PC-9 (cell line): Measurements from ENCODE around the gene RAET1G. TPM values are rescaled to one million over a fixed set of nuclear protein-coding genes. Genes with fewer than 3 reads are reported as not detected.
"Not testable (repeated sequence)": the region's sequence is repeated elsewhere in the genome, so short reads cannot be mapped to it uniquely, and the experiment has no call there.

Experiments
- BruUV-seq: library from RNA; stranded (reverse); fragments of 400-500 nt; replicated peaks from 2 replicates; lab custom pipeline; 2021; lab: Mats Ljungman, UMichigan
- CTCF ChIA-PET: fragments of 300-600 bp; sonication (Branson Sonifier 250); formaldehyde crosslinking; loops from one replicate; lab custom pipeline; 2022; ENCODE audit warnings: antibody characterized with exemption; lab: Charles Lee
- POLR2A ChIA-PET: fragments of 300-600 bp; sonication (Branson Sonifier 250); formaldehyde crosslinking; loops from one replicate; lab custom pipeline; 2022; ENCODE audit warnings: antibody characterized with exemption; ENCODE audit not compliant: unreplicated experiment; lab: Charles Lee
- DNase-seq, 2 experiments: peaks; one replicate each; pipeline versions ENCODE4 v3.0.0 to v3.0.0-alpha.2; 2015 to 2022; ENCODE audit warnings: mixed read lengths in 1 of 2
- H2AFZ ChIP-seq: fragments of 200-600 bp; sonication (generic); 2 replicates; pipeline ENCODE4 v1.8.1; 2017; ENCODE audit warnings: antibody characterized with exemption
- H3F3A ChIP-seq: fragments of 200-600 bp; sonication (generic); 2 replicates; pipeline ENCODE4 v1.8.1; 2017; ENCODE audit warnings: antibody characterized with exemption, mild to moderate bottlenecking, low read depth; ENCODE audit not compliant: insufficient read depth
- H3K27ac ChIP-seq: fragments of 200-600 bp; sonication (generic); 2 replicates; pipeline ENCODE4 v1.6.1; 2016; ENCODE audit warnings: mixed run types
- H3K27me3 ChIP-seq: fragments of 200-600 bp; sonication (generic); 2 replicates; pipeline ENCODE4 v1.6.1; 2016; ENCODE audit warnings: low read depth, mixed run types; ENCODE audit not compliant: insufficient read depth
- H3K36me3 ChIP-seq: fragments of 200-600 bp; sonication (generic); 2 replicates; pipeline ENCODE4 v1.6.1; 2016; ENCODE audit warnings: low read depth, mixed run types
- H3K4me1 ChIP-seq: fragments of 200-600 bp; sonication (generic); replicated peaks from 2 replicates; pipeline ENCODE4 v1.6.1; 2016; ENCODE audit warnings: mixed run types; ENCODE audit not compliant: insufficient read depth
- H3K4me2 ChIP-seq: fragments of 200-600 bp; sonication (generic); 2 replicates; pipeline ENCODE4 v1.6.1; 2017; ENCODE audit warnings: mixed run types
- H3K4me3 ChIP-seq: fragments of 200-600 bp; sonication (generic); 2 replicates; pipeline ENCODE4 v1.6.1; 2016; ENCODE audit warnings: mixed run types
- H3K79me2 ChIP-seq: fragments of 200-600 bp; sonication (generic); 2 replicates; pipeline ENCODE4 v1.6.1; 2017; ENCODE audit warnings: low read depth, mixed run types
- H3K9me2 ChIP-seq: fragments of 200-600 bp; sonication (generic); 2 replicates; pipeline ENCODE4 v1.8.1; 2017; ENCODE audit warnings: mild to moderate bottlenecking; ENCODE audit not compliant: insufficient read depth
- H3K9me3 ChIP-seq: fragments of 200-600 bp; sonication (generic); 2 replicates; pipeline ENCODE4 v1.8.1; 2016; ENCODE audit warnings: low read depth; ENCODE audit not compliant: insufficient read depth
- H4K20me1 ChIP-seq: fragments of 200-600 bp; sonication (generic); 2 replicates; pipeline ENCODE4 v1.8.1; 2017; ENCODE audit not compliant: insufficient read depth
- EZH2 ChIP-seq: fragments of 200-600 bp; sonication (generic); IDR thresholded peaks from 2 replicates; pipeline ENCODE4 v1.8.0; 2017; ENCODE audit warnings: antibody characterized with exemption, low read depth
- intact Hi-C: fragments of 100-400 bp; cut with micrococcal nuclease; formaldehyde crosslinking; loops from one replicate; pipeline ENCODE4 v1.10.0; 2022; ENCODE audit not compliant: unreplicated experiment
- total RNA-seq: library from RNA; stranded (reverse); gene quantifications from 2 replicates; pipeline ENCODE4 v1.2.3, GENCODE V29; 2021
- TF ChIP-seq, protein P1 (sequence below): fragments of 200-600 bp; sonication (generic); conservative IDR thresholded peaks from 2 replicates; pipeline ENCODE4 v1.6.1; 2017; ENCODE audit warnings: mixed run types, antibody characterized with exemption, mild to moderate bottlenecking, moderate library complexity

RAET1G gene
- total RNA-seq, 1 experiment from 2014 or later, result not detected

DNA sequence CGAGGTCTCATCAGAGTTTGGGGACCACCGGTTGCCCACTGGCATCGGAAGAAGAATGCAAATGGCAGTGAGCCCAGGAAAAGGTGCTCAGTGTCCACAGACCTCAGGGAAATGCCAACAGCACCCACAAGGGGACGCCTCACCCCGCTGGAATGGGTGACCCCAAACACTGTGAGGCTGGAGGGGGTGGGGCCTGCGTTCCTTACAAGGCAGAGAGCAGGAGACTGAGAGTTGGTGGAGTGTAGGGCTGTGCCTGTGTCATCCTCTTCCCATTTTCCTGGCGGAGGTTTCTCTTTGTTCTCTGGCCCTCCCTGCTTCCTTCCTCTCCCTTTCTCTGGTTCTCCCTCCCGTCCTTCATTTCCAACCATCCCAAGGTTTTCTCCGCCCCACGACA, 31.0 kb upstream of the RAET1G start:
- POLR2A ChIA-PET, BruUV-seq, H3F3A ChIP-seq, CTCF ChIA-PET, intact Hi-C loops, DNase-seq, H3K9me2 ChIP-seq, H2AFZ ChIP-seq, H3K36me3 ChIP-seq, H4K20me1 ChIP-seq, H3K27ac ChIP-seq, H3K27me3 ChIP-seq, H3K4me3 ChIP-seq, H3K79me2 ChIP-seq, H3K9me3 ChIP-seq, H3K4me2 ChIP-seq, H3K4me1 ChIP-seq: not testable (repeated sequence)

DNA sequence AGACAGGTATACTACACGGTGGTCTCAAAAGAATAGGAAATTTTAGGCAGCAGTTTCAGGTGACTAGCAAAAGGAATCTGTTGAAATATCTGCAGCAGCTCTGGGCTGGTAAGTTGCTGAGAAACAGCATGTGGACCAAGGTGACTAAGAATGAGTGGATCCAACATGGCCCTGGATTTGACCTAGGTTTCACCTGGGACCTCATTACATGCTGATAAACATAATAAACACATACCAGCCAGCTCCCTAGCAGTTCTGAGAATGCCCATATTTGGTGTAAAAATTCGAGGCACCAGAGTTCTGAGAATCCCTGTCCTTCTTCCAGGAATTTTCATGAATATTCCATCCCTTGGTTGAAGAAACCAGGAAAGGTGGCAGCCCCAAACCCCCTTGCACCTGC, 30.5 kb upstream of the RAET1G start:
- H3K9me3 ChIP-seq, H3K4me2 ChIP-seq, H4K20me1 ChIP-seq, POLR2A ChIA-PET, BruUV-seq, DNase-seq, H3K4me1 ChIP-seq, H3K4me3 ChIP-seq, H3K27ac ChIP-seq, H3K36me3 ChIP-seq, H3K79me2 ChIP-seq, H2AFZ ChIP-seq, CTCF ChIA-PET, intact Hi-C loops, H3F3A ChIP-seq, H3K9me2 ChIP-seq, H3K27me3 ChIP-seq: not testable (repeated sequence)

DNA sequence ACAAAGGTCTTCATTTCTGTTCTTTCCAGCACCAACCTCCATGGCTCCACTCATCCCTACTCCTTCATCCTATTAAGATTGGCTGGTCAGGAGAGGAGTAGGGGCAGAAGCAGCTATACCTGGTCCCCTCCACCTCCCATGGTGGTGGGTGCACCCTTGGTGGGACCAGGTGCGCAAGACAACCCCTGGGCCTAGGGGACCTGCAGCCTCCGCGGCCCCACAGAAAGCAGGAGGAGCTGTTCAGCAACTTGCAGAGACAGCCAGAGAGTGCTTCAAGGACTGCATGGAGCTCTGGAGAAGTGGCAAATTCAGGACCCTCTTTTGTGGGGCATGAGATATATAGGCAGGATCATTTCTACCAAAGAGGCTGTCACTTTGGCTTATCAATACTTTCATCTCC, 28.7 kb upstream of the RAET1G start:
- Histone ChIP-seq H2AFZ (no peak overlapping the region), H3K27ac (no peak overlapping the region), H3K9me2 (no peaks in the 10 kb centered on the region), H3K36me3 (no peaks in the 10 kb centered on the region), H3K9me3 (no peaks in the 10 kb centered on the region), H3K27me3 (no peaks in the 10 kb centered on the region), H3K79me2 (no peaks in the 10 kb centered on the region), H3K4me2 (no peak overlapping the region), H4K20me1 (no peaks in the 10 kb centered on the region), H3K4me1 (no peaks in the 10 kb centered on the region), H3K4me3 (no peak overlapping the region), H3F3A (no peaks in the 10 kb centered on the region)
- no TSS peak for BruUV-seq
- no peak for DNase-seq
- TF ChIP-seq, protein P1, sequence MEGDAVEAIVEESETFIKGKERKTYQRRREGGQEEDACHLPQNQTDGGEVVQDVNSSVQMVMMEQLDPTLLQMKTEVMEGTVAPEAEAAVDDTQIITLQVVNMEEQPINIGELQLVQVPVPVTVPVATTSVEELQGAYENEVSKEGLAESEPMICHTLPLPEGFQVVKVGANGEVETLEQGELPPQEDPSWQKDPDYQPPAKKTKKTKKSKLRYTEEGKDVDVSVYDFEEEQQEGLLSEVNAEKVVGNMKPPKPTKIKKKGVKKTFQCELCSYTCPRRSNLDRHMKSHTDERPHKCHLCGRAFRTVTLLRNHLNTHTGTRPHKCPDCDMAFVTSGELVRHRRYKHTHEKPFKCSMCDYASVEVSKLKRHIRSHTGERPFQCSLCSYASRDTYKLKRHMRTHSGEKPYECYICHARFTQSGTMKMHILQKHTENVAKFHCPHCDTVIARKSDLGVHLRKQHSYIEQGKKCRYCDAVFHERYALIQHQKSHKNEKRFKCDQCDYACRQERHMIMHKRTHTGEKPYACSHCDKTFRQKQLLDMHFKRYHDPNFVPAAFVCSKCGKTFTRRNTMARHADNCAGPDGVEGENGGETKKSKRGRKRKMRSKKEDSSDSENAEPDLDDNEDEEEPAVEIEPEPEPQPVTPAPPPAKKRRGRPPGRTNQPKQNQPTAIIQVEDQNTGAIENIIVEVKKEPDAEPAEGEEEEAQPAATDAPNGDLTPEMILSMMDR, result no peak
- POLR2A ChIA-PET, result no interaction called here
- intact Hi-C loops, result no loop called here
- CTCF ChIA-PET, result no interaction called here

DNA sequence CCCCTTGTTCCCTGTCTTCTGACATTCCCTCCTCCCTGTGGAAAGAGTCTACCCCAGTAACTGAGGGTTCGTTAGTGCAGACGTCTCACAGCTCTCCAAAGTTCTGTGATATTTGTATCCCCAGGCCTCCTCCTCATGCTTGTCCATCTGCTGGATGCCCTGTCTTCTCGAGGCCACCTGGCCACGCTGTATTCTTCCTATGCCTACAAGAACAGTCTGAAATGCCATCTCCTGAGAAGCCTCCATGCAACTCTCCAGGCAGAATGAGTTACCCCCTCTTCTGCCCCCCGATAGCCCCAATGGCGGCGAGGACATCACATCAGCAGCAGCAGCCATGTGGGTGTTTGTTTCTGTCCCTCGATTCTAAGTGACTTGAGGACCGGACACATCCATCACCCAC, 28.2 kb upstream of the RAET1G start:
- ChIA-PET POLR2A (no interaction called here), CTCF (no interaction called here)
- Histone ChIP-seq H3K27ac (no peak overlapping the region), H3K9me3 (no peaks in the 10 kb centered on the region), H3F3A (no peaks in the 10 kb centered on the region), H3K4me2 (no peak overlapping the region), H3K4me3 (no peak overlapping the region), H3K36me3 (no peaks in the 10 kb centered on the region), H3K4me1 (no peaks in the 10 kb centered on the region), H4K20me1 (no peaks in the 10 kb centered on the region), H3K27me3 (no peaks in the 10 kb centered on the region), H2AFZ (no peak overlapping the region), H3K9me2 (no peaks in the 10 kb centered on the region), H3K79me2 (no peaks in the 10 kb centered on the region)
- TF ChIP-seq, protein P1, result no peak
- TF ChIP-seq EZH2, result no peak
- BruUV-seq, result no TSS peak
- DNase-seq, result no peak
- intact Hi-C loops, result no loop called here
